GM21717 (cell line): ENCODE measurements around the gene PRH1.

ENCODE experiments used
- ATAC-seq: cut with Tn5 transposase; IDR thresholded peaks from one replicate; pipeline ENCODE4 v1.9.1; 2021; ENCODE audit warnings: mild to moderate bottlenecking, moderate library complexity; ENCODE audit not compliant: unreplicated experiment

PRH1 gene

DNA sequence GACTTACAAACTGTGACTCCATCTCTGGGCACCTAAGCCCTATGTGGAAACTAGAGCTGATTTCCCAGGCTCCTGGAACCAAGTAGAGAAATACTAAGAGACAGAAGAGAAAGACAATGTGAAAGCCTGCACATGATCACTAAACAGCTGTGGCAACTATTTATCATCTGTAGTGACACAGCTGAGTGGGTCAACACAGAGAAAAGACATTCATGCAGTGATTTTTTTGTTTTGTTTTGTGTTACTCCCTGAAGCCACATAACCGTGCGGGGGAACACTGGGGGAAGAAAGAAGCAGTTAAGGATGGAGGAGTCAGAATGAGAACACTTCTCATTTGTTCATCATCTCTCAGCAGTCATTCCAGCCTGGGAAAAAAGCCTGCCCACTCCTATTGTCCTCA lies 36.3 kb downstream of the PRH1 start:
- ATAC-seq: no peak

DNA sequence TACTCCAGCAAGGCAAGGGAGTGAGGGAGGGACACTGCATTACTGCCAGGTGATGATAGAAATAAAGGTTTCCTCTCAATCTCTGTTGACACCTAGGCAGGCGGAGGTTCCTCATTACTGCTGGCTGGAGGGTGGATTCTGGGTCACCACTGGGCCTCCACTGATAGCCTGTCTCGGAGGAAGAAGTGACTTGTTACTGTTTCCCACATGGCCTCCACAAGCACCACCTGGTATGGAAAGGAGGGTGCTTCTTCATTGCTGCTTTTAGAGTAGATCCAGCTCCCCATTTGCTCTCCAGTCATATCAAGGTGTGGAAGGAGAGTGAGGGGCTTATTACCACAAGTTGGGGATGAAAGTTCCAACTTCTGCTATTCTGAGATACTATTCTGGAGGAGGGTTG lies 41.2 kb downstream of the PRH1 start:
- ATAC-seq: no peak

DNA sequence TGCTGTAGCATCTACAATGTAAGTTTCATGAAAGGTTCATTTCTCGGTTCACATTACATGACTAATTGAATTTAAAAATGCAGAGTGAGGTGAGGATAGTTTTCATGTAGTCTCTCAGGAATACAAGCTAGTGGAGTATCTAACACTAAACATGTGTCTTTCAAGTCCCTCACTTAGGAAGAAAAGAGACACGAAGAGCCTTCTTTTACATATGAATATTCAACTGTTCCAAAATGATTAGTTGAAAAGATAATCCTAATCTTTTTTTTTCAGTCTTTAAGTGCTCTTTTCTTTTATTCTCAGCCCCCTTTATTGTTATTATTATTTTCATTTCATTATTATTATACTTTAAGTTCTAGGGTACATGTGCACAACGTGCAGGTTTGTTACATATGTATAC lies 45.6 kb downstream of the PRH1 start:
- ATAC-seq: no peak
